H1 (cell line): Measurements from ENCODE around the gene PRPH2. TPM values are rescaled to one million over a fixed set of nuclear protein-coding genes. Genes with fewer than 3 reads are reported as not detected.

Experiments
- CTCF ChIA-PET: fragments of 300-600 bp; sonication (Branson Sonifier 250); formaldehyde crosslinking; loops from one replicate; lab custom pipeline; 2021; ENCODE audit not compliant: partially characterized antibody; lab: Charles Lee
- POLR2A ChIA-PET: fragments of 300-600 bp; sonication (Branson Sonifier 250); formaldehyde crosslinking; loops from one replicate; lab custom pipeline; 2021; ENCODE audit warnings: inconsistent platforms; ENCODE audit not compliant: partially characterized antibody; lab: Charles Lee
- DNase-seq, 2 experiments: peaks; one replicate each; pipeline versions ENCODE4 v3.0.0 to v3.0.0-alpha.2; 2010 to 2022; ENCODE audit warnings: low spot score in 2 of 2, low read depth in 1 of 2, mixed read lengths in 1 of 2
- FAIRE-seq: peaks from 2 replicates; lab custom pipeline; 2011; peaks lifted over from hg19 to GRCh38; lab: Jason Lieb, UNC
- H2AFZ ChIP-seq: 2 replicates; pipeline ENCODE4 v1.8.1; 2012; ENCODE audit warnings: low read length, inconsistent platforms
- H2AK5ac ChIP-seq: 2 replicates; pipeline ENCODE4 v1.6.1; 2013; ENCODE audit warnings: low read depth, low read length
- H2BK120ac ChIP-seq: replicated peaks from 2 replicates; pipeline ENCODE3; 2013; ENCODE audit warnings: low read depth, low read length, inconsistent platforms
- H2BK12ac ChIP-seq: 2 replicates; pipeline ENCODE4 v1.6.1; 2013; ENCODE audit warnings: low read depth, low read length
- H2BK15ac ChIP-seq: 2 replicates; pipeline ENCODE4 v1.6.1; 2013; ENCODE audit warnings: low read length
- H2BK20ac ChIP-seq: 2 replicates; pipeline ENCODE4 v1.6.1; 2013; ENCODE audit warnings: low read length
- H2BK5ac ChIP-seq: 2 replicates; pipeline ENCODE4 v1.6.1; 2013; ENCODE audit warnings: low read depth, low read length
- H3K14ac ChIP-seq: 2 replicates; pipeline ENCODE4 v1.6.1; 2013; ENCODE audit warnings: inconsistent platforms; ENCODE audit not compliant: insufficient read length
- H3K18ac ChIP-seq: 2 replicates; pipeline ENCODE4 v1.6.1; 2013; ENCODE audit warnings: low read length; ENCODE audit errors: extremely low read depth
- H3K23ac ChIP-seq: 2 replicates; pipeline ENCODE4 v1.6.1; 2013; ENCODE audit warnings: inconsistent platforms; ENCODE audit not compliant: insufficient read length
- H3K23me2 ChIP-seq: 2 replicates; pipeline ENCODE4 v1.6.1; 2013; ENCODE audit warnings: low read depth, low read length
- H3K27ac ChIP-seq: 2 replicates; pipeline ENCODE4 v1.6.1; 2011; ENCODE audit warnings: low read depth, low read length, inconsistent platforms
- H3K27me3 ChIP-seq, 4 experiments: replicated peaks in 1 of 4; 1 replicate in 1 of 4; 2 replicates in 3 of 4; pipeline versions ENCODE4 v1.6.1 to v1.8.1; 2011 to 2013; ENCODE audit warnings: low read length in 3 of 4, mild to moderate bottlenecking in 3 of 4, inconsistent platforms in 2 of 4, mixed read lengths in 2 of 4, moderate library complexity in 1 of 4; ENCODE audit not compliant: control insufficient read depth in 3 of 4, insufficient read depth in 3 of 4; ENCODE audit errors: extremely low read depth in 1 of 4
- H3K36me3 ChIP-seq, 4 experiments: 2 replicates each; pipeline versions ENCODE4 v1.6.1 to v1.8.1; 2011 to 2013; ENCODE audit warnings: mild to moderate bottlenecking in 4 of 4, low read length in 3 of 4, moderate library complexity in 2 of 4, control low read depth in 1 of 4, inconsistent platforms in 1 of 4; ENCODE audit not compliant: insufficient read depth in 4 of 4, control insufficient read depth in 2 of 4
- H3K4ac ChIP-seq: replicated peaks from 2 replicates; pipeline ENCODE3; 2013; ENCODE audit warnings: low read length, low read depth, mixed read lengths, inconsistent platforms; ENCODE audit not compliant: insufficient read length
- H3K4me1 ChIP-seq, 4 experiments: replicated peaks in 1 of 4; 1 replicate in 1 of 4; 2 replicates in 3 of 4; pipeline versions ENCODE4 v1.6.1 to v1.8.1; 2011 to 2013; ENCODE audit warnings: low read length in 3 of 4, inconsistent platforms in 2 of 4, mixed read lengths in 1 of 4; ENCODE audit not compliant: insufficient read depth in 4 of 4, control insufficient read depth in 3 of 4
- H3K4me2 ChIP-seq, 2 experiments: 2 replicates each; pipeline versions ENCODE4 v1.6.1 to v1.8.1; 2011 to 2013; ENCODE audit warnings: low read depth in 2 of 2, low read length in 2 of 2, control low read depth in 1 of 2, inconsistent platforms in 1 of 2, mild to moderate bottlenecking in 1 of 2; ENCODE audit not compliant: insufficient read depth in 1 of 2
- H3K4me3 ChIP-seq, 4 experiments: fragments of 200-600, 300-600 bp in 1 of 4; sonication (generic), shearing (Covaris generic), sonication (Bioruptor Twin) in 1 of 4; 2 replicates each; pipeline versions ENCODE4 v1.5.1 to v1.8.1; 2011 to 2016; ENCODE audit warnings: low read length in 4 of 4, low read depth in 3 of 4, control low read depth in 2 of 4, inconsistent platforms in 2 of 4, mild to moderate bottlenecking in 2 of 4, mixed read lengths in 1 of 4, moderate library complexity in 1 of 4; ENCODE audit not compliant: insufficient read depth in 2 of 4; ENCODE audit errors: extremely low read depth in 1 of 4
- H3K56ac ChIP-seq: replicated peaks from 2 replicates; pipeline ENCODE3; 2013; ENCODE audit warnings: low read depth, mild to moderate bottlenecking, mixed read lengths, low read length, inconsistent platforms; ENCODE audit not compliant: insufficient read length
- H3K79me1 ChIP-seq: 2 replicates; pipeline ENCODE4 v1.6.1; 2013; ENCODE audit warnings: low read depth, low read length, control low read depth
- H3K79me2 ChIP-seq, 2 experiments: 2 replicates each; pipeline versions ENCODE4 v1.6.1 to v1.8.1; 2012 to 2013; ENCODE audit warnings: low read length in 2 of 2, mild to moderate bottlenecking in 2 of 2, inconsistent platforms in 1 of 2; ENCODE audit not compliant: insufficient read depth in 2 of 2, control insufficient read depth in 1 of 2
- H3K9ac ChIP-seq, 4 experiments: replicated peaks in 1 of 4; 1 replicate in 1 of 4; 2 replicates in 3 of 4; pipeline versions ENCODE4 v1.6.1 to v1.8.1; 2011 to 2013; ENCODE audit warnings: low read depth in 3 of 4, low read length in 3 of 4, control low read depth in 2 of 4, mild to moderate bottlenecking in 2 of 4, moderate library complexity in 2 of 4, inconsistent platforms in 1 of 4; ENCODE audit errors: extremely low read depth in 1 of 4
- H3K9me3 ChIP-seq, 2 experiments: 2 replicates each; pipeline versions ENCODE4 v1.6.1 to v1.8.1; 2012 to 2013; ENCODE audit warnings: mild to moderate bottlenecking in 2 of 2, moderate library complexity in 2 of 2, control low read depth in 1 of 2, inconsistent platforms in 1 of 2, low read depth in 1 of 2, low read length in 1 of 2, mixed read lengths in 1 of 2; ENCODE audit not compliant: insufficient read depth in 2 of 2
- H4K20me1 ChIP-seq, 2 experiments: replicated peaks in 1 of 2; 2 replicates each; pipeline versions ENCODE3 to v1.8.1; 2011 to 2013; ENCODE audit warnings: inconsistent platforms in 2 of 2, low read length in 2 of 2, mild to moderate bottlenecking in 1 of 2; ENCODE audit not compliant: insufficient read depth in 2 of 2, control insufficient read depth in 1 of 2
- H4K5ac ChIP-seq: 2 replicates; pipeline ENCODE4 v1.6.1; 2013; ENCODE audit warnings: low read length, low read depth, mixed read lengths, inconsistent platforms; ENCODE audit not compliant: insufficient read length
- H4K8ac ChIP-seq: 2 replicates; pipeline ENCODE4 v1.8.0; 2013; ENCODE audit warnings: mild to moderate bottlenecking, moderate library complexity, low read length, inconsistent platforms; ENCODE audit not compliant: insufficient read depth; ENCODE audit errors: extremely low read depth
- H4K91ac ChIP-seq: replicated peaks from 2 replicates; pipeline ENCODE3; 2013; ENCODE audit warnings: low read length, mixed read lengths, inconsistent platforms; ENCODE audit not compliant: insufficient read length
- BACH1 ChIP-seq: IDR thresholded peaks from 2 replicates; pipeline ENCODE4 v1.6.1; 2012; ENCODE audit warnings: low read length, improper control_type of control experiment
- JUN ChIP-seq: IDR thresholded peaks from 2 replicates; pipeline ENCODE4 v1.6.1; 2011; ENCODE audit warnings: low read depth, mild to moderate bottlenecking, improper control_type of control experiment, low read length
- MAFK ChIP-seq: IDR thresholded peaks from 2 replicates; pipeline ENCODE4 v1.6.1; 2012; ENCODE audit warnings: low read depth, mild to moderate bottlenecking, improper control_type of control experiment, low read length
- NANOG ChIP-seq: IDR thresholded peaks from 2 replicates; pipeline ENCODE4 v1.6.1; 2011; ENCODE audit warnings: low read length, low read depth, mild to moderate bottlenecking, inconsistent platforms; ENCODE audit not compliant: insufficient read depth, poor library complexity, severe bottlenecking
- SIRT6 ChIP-seq: IDR thresholded peaks from one replicate; pipeline ENCODE4 v1.7.1; 2012; ENCODE audit warnings: low read length, inconsistent platforms
- SP1 ChIP-seq: IDR thresholded peaks from 2 replicates; pipeline ENCODE4 v1.6.1; 2011; ENCODE audit warnings: low read depth, low read length
- SP4 ChIP-seq: IDR thresholded peaks from 2 replicates; pipeline ENCODE4 v1.6.1; 2012; ENCODE audit warnings: low read length, inconsistent platforms
- TEAD4 ChIP-seq: IDR thresholded peaks from 2 replicates; pipeline ENCODE4 v1.6.1; 2012; ENCODE audit warnings: low read depth, low read length, inconsistent platforms, mixed read lengths
- WGBS, 2 experiments: shearing (Covaris generic) in 1 of 2; methylation state at CpG; one replicate each; pipeline versions ENCODE4 v1.1.6 to v1.1.7; 2013 to 2015; ENCODE audit warnings: low lambda C conversion rate in 2 of 2, mixed read lengths in 2 of 2, inconsistent platforms in 1 of 2, low coverage in 1 of 2, missing lambda C conversion rate in 1 of 2; ENCODE audit not compliant: insufficient replicate concordance in 2 of 2, insufficient coverage in 1 of 2, insufficient read length in 1 of 2; ENCODE audit errors: extremely low coverage in 1 of 2, missing lambda C conversion rate in 1 of 2; 5-methylcytosine and 5-hydroxymethylcytosine counted together
- polyA plus RNA-seq, 7 experiments: library from polyadenylated mRNA; depleted of rRNA in 3 of 7; stranded (reverse) in 5 of 7; unstranded in 2 of 7; fragments of >200 nt in 5 of 7; fragments of 200-250 nt in 2 of 7; gene quantifications; 1 replicate in 5 of 7; 2 replicates in 1 of 7; 4 replicates in 1 of 7; pipeline versions ENCODE4 v1.2.1 to v1.2.3, GENCODE V29; 2011 to 2013; ENCODE audit warnings: missing spikeins in 2 of 7, mixed read lengths in 2 of 7
- total RNA-seq: library from RNA; stranded (reverse); fragmentation: NEBNext Ultra II Directional; extraction: Animal tissue kit (Norgen Biotek cat#: 25700); gene quantifications from 2 replicates; pipeline ENCODE4 v1.2.1, GENCODE V29; 2021

The PRPH2 gene
- total and polyA plus RNA-seq, 2 of the 8 experiments (the other 6 are each of a cell fraction or from before 2014, with no cell fraction given) = 0.23 to 0.65 TPM

DNA sequence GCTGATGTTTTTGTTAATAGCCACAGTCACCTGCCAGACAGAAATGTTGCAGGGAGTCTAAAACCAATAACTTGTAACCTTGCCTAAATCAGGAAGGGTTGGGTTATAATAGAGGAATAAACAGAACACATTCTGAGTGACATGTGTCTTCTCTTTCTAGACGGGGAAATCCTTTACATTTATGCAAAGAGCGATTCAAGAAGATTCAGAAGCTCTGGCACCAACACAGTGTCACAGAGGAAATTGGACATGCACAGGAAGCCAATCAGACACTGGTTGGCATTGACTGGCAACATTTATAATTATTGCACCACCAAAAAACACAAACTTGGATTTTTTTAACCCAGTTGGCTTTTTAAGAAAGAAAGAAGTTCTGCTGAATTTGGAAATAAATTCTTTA lies 31.5 kb downstream of the PRPH2 start:
- Histone ChIP-seq H2AFZ (no peak overlapping the region), H2AK5ac (no peak overlapping the region), H2BK120ac (no peak overlapping the region), H4K8ac (no peak overlapping the region), H3K27me3 (no peaks in the 10 kb centered on the region), H3K79me1 (no peaks in the 10 kb centered on the region), H3K18ac (no peak overlapping the region), H4K20me1 (no peaks in the 10 kb centered on the region), H2BK12ac (no peak overlapping the region), H3K23me2 (no peaks in the 10 kb centered on the region), H3K23ac (no peak overlapping the region), H4K91ac (no peak overlapping the region), H2BK5ac (no peak overlapping the region), H3K56ac (no peak overlapping the region), H3K36me3 (peaks cover 3 to 46% (median 33%) of the 10 kb centered on the region in 4 experiments; a peak in 7 of 8 replicates), H3K27ac (no peak overlapping the region), H4K5ac (no peak overlapping the region), H3K4me2 (no peak overlapping the region), H3K4ac (no peak overlapping the region), H2BK20ac (no peak overlapping the region), H3K9me3 (peaks cover 0 to 10% of the 10 kb centered on the region in 2 experiments; a peak in 1 of 4 replicates), H3K4me3 (no peak overlapping the region), H3K79me2 (no peaks in the 10 kb centered on the region), H3K14ac (no peak overlapping the region), H2BK15ac (no peak overlapping the region), H3K4me1 (no peaks in the 10 kb centered on the region), H3K9ac (no peak overlapping the region)
- POLR2A ChIA-PET = no interaction called here
- CTCF ChIA-PET = no interaction called here
- WGBS, 2 experiments = 100% methylated on average over 2 of the region's 2 CpGs; no CpG with 5 or more reads in 1 of the 2 experiments
- FAIRE-seq (no peak), DNase-seq (no peak)
- TF ChIP-seq SP4 = no peak
- no peak for TF ChIP-seq JUN
- TF ChIP-seq TEAD4 = no peak
- TF ChIP-seq MAFK = no peak
- no peak for TF ChIP-seq BACH1
- TF ChIP-seq NANOG = no peak
- no peak for TF ChIP-seq SP1
- TF ChIP-seq SIRT6 = no peak
